ENCODE data around the gene TIGD1.

GRCh38 chr2:232527905-232528470 is 22.4 kb downstream of the TIGD1 start:
- no peak for TF ChIP-seq GATA2 (IDR thresholded peaks at IDR 0.05; ENCODE audit: low read depth, low read length)
- TF ChIP-seq GATA3 (IDR thresholded peaks at IDR 0.05; ENCODE audit: low read depth, low read length) = no peak
